Mesodermal cell (in vitro differentiated cells): ENCODE data around the gene NKAP.
"Not testable (repeated sequence)": the region's sequence is repeated elsewhere in the genome, so short reads cannot be mapped to it uniquely, and the experiment has no call there.

Experiments used
- H3K27ac ChIP-seq: 2 replicates; pipeline ENCODE4 v1.7.0; 2013; ENCODE audit warnings: mild to moderate bottlenecking, low read depth, low read length, moderate library complexity; ENCODE audit not compliant: severe bottlenecking
- H3K36me3 ChIP-seq: 2 replicates; pipeline ENCODE4 v1.7.1; 2013; ENCODE audit warnings: mild to moderate bottlenecking, low read length, moderate library complexity; ENCODE audit not compliant: control insufficient read depth, insufficient read depth
- H3K4me1 ChIP-seq: one replicate; pipeline ENCODE4 v1.7.1; 2013; ENCODE audit warnings: mild to moderate bottlenecking, low read length; ENCODE audit not compliant: insufficient read depth, control insufficient read depth, poor library complexity, severe bottlenecking
- H3K4me3 ChIP-seq: 2 replicates; pipeline ENCODE4 v1.7.0; 2013; ENCODE audit warnings: low read length, control low read depth, mild to moderate bottlenecking; ENCODE audit not compliant: insufficient read depth, poor library complexity, severe bottlenecking; ENCODE audit errors: extremely low read depth
- H3K9me3 ChIP-seq: 2 replicates; pipeline ENCODE4 v1.7.1; 2013; ENCODE audit warnings: mild to moderate bottlenecking, low read length, moderate library complexity; ENCODE audit not compliant: control insufficient read depth
- WGBS, 2 experiments: methylation state at CpG; one replicate each; pipeline ENCODE4 v1.1.5; 2013; ENCODE audit warnings: missing lambda C conversion rate in 2 of 2; ENCODE audit not compliant: insufficient coverage in 2 of 2; 5-methylcytosine and 5-hydroxymethylcytosine counted together

The NKAP gene

DNA sequence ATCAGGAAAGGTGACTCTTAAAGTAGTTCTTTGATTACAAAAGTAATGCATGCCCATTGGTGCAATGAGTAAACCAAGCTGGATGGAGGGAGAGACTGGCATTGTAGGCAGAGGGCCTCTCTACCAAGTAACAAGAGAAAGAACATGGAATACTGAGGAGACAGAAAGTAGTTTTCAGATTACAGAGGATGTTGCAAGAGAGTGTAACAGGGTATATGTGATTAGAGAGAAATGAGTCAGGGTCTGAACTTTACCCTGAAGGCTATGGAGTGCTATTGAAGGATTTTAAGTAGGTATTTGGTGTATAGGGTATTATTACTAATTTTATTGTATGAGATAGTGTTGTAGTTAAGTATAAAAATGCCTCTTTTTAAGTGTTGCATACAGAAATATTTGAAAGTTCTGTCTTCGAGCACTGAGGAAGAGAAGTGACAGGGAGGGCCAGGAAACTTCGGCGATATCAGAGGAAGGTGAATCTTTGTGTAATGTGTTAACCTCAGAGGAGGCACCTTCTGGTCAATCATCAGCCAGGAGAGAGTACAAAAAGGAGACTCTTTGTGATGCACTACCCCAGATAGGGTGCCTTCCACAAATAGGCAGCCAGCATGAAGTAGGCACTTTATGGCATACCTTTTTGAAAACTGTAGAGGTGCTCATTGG is 8.2 kb downstream of the NKAP start:
- Histone ChIP-seq H3K4me1 (no peaks in the 10 kb centered on the region), H3K27ac (no peak overlapping the region), H3K4me3 (no peak overlapping the region), H3K36me3 (peaks cover 27% of the 10 kb centered on the region), H3K9me3 (no peaks in the 10 kb centered on the region)
- 100% methylated on average over 2 of the region's 3 CpGs; no CpG with 5 or more reads in 1 of the 2 experiments for WGBS, 2 experiments

DNA sequence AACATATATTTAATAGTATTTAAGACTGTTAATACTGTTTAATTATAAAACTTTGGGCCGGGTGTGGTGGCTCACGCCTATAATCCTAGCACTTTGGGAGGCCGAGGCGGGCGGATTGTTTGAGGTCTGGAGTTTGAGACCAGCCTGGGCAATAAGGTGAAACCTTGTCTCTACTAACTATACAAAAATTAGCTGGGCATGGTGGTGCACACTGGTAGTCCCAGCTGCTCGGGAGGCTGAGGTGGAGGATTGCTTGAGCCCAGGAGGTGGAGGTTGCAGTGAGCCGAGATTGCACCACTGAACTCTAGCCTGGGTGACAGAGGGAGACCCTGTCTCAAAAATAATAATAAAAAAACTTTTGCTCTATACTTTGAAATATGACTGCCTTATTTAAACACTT is 21.2 kb downstream of the NKAP start:
- not testable (repeated sequence) for H3K4me1 ChIP-seq, H3K9me3 ChIP-seq
- no CpG with 5 or more reads among the region's 7 CpGs for WGBS, 2 experiments

DNA sequence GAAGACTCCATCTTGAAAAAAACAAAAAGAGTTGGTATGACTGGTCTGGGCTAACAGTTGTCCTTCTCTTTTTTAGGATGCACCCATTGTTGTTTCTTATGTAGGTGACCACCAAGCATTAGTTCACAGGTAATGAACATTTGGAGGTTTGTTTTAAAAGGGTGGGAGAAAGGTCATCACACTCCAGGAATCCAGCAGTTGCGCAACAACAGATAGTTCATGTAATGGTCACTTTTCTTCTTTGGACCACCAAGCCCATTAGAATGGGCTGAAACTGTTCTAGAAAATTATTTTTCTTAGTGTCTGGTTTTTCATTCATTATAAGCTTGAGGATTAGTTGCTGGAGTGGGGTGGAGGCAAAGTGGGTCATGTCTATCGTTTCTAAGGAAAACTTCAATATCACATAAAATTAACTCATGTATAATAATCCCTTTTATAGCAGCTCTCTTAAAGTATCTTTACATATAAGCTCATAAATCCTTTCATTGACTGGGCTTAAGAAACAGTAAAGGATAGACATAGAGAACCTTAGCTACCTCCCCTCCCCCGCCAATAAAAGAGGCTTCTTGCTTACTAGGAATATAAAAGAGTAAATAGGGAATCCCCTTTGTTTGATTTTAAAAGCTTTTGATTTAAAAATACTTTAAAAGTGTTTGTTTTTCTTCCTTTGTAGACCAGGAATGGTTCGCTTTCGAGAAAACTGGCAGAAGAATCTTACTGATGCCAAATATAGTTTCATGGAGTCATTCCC is 23.5 kb downstream of the NKAP start:
- no peaks in the 10 kb centered on the region for H3K4me1 ChIP-seq
- H3K4me3 ChIP-seq = no peak overlapping the region
- no peaks in the 10 kb centered on the region for H3K36me3 ChIP-seq
- WGBS, 2 experiments = no CpG with 5 or more reads among the region's 5 CpGs
- H3K9me3 ChIP-seq = no peaks in the 10 kb centered on the region
- no peak overlapping the region for H3K27ac ChIP-seq

More for the DNA sequence above, 21.2 kb downstream of the NKAP start:
- not testable (repeated sequence) for H3K27ac ChIP-seq, H3K36me3 ChIP-seq, H3K4me3 ChIP-seq

DNA sequence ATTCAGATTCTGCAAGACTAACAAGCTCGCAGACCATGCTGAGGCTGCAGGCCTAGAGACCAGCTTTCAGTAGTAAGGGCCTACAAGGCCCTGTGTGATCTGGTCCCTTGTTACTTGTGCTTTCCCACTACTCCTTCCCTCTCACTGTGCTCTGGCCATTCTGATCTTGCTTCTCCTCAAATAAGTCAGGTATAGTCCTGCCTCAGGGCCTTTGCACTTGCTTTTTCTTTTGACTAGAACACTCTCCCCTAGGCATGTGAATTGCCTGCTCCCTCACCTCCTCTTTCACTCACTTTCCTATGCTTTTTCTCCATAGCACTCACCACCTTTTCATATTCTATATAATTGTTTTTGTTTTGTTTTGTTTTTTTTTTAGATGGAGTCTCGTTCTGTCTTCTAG is 25.7 kb downstream of the NKAP start:
- 100% methylated on average over 1 of the region's 2 CpGs; no CpG with 5 or more reads in 1 of the 2 experiments for WGBS, 2 experiments

DNA sequence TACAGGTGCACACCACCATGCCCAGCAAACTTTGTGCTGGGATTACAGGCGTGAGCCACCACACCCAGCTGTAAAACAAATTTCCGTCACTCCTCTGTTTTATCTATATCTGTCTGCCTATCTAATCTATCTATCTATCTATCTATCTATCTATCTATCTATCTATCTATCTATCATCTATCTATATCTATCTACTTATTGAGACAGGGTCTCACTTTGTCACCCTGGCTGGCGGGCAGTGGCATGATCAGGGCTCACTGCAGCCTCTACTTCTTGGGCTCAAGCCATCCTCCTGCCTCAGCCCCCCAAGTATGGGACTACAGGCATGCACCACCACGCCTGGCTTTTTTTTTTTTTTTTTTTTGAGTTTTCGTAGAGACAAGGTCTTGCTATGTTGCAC is 27.2 kb downstream of the NKAP start:
- no peak overlapping the region for H3K27ac ChIP-seq
- no peak overlapping the region for H3K4me3 ChIP-seq
- H3K36me3 ChIP-seq = no peaks in the 10 kb centered on the region
- no peaks in the 10 kb centered on the region for H3K4me1 ChIP-seq
- H3K9me3 ChIP-seq = no peaks in the 10 kb centered on the region
- WGBS, 2 experiments = 60 to 90% methylated on average over 1 to 3 of the region's 5 CpGs

More for the DNA sequence above, 25.7 kb downstream of the NKAP start:
- no peak overlapping the region for H3K27ac ChIP-seq
- no peaks in the 10 kb centered on the region for H3K36me3 ChIP-seq
- H3K4me1 ChIP-seq = no peaks in the 10 kb centered on the region
- no peaks in the 10 kb centered on the region for H3K9me3 ChIP-seq
- H3K4me3 ChIP-seq = no peak overlapping the region

DNA sequence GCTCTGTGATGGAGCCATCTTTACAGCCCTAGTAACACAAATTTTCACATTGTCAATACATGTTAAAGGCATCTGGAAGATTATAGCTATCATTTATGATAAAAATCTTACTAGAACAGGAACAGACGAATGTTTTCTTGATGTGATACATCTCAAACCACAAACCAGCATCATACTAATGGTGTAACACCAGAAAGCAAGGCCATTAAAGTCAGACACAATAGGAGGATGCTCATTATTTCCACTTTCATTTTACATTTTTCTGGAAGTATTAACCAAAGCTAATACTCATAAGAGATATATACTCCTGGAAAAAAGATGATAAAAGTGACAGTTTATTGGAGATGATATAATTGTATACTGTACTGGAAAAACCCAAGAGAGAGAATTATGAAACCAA is 42.6 kb downstream of the NKAP start:
- H3K36me3 ChIP-seq = no peaks in the 10 kb centered on the region
- WGBS, 2 experiments = no CpG with 5 or more reads among the region's 1 CpG
- H3K4me1 ChIP-seq = no peaks in the 10 kb centered on the region
- no peaks in the 10 kb centered on the region for H3K9me3 ChIP-seq
- H3K27ac ChIP-seq = no peak overlapping the region
- H3K4me3 ChIP-seq = no peak overlapping the region

DNA sequence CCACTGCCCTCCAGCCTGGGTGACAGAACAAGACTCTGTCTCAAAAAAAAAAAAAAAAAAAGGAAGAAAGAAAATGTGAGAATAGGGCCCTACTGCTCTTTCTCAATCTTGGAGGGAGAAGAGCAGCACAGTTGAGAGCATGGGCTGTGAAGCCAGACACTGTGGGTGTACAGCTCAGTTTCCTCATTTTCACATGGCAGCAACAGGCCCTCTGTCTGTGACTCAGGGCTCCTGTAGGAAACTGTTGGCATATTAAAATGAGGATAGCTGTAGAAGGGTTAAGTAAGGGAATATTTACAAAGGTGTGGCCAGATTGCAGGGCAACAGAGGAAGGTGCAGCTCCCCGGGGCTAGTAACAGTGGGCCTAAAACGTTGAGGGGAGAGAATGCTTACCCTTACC is 44.4 kb downstream of the NKAP start:
- 30% methylated on average over 2 of the region's 2 CpGs; no CpG with 5 or more reads in 1 of the 2 experiments for WGBS, 2 experiments
- Histone ChIP-seq H3K36me3 (no peaks in the 10 kb centered on the region), H3K9me3 (no peaks in the 10 kb centered on the region), H3K27ac (no peak overlapping the region), H3K4me3 (no peak overlapping the region), H3K4me1 (no peaks in the 10 kb centered on the region)

DNA sequence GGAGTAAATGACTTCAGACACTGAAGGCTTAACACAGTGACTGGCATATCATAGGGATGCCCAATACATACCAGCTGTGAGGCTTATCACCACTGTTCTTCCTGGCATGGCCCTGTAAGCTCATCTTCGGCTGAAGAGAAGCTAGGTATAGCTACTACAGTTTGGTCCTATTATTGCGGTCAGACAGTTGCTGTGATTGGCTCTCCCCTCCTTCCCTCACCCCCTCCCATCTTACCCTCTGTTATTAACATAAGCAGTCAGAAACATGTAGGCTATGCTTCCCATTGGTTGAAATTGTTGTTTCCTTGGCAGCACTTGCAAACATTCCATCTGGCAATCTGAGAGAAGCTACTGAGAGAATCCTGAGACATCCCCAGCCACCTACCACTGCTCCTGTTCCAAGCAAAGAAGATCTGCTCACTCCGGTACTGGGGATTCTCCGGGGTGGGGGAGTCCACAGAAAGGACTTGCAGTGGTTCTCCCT is 47.7 kb downstream of the NKAP start, which contains the start of gene AKAP14:
TSS of gene AKAP14 (plus strand) at position 51 of the 484 bp plus-strand sequence. CDS start 7,331 bp downstream, outside the sequence.
- H3K4me1 ChIP-seq = peaks cover 5% of the 10 kb centered on the region
- no peak within 1 kb of the TSS for H3K4me3 ChIP-seq
- no peak within 1 kb of the TSS for H3K27ac ChIP-seq
- no CpG with 5 or more reads among the region's 4 CpGs for WGBS, 2 experiments
- no peaks in the 10 kb centered on the region for H3K36me3 ChIP-seq
- H3K9me3 ChIP-seq = no peaks in the 10 kb centered on the region

DNA sequence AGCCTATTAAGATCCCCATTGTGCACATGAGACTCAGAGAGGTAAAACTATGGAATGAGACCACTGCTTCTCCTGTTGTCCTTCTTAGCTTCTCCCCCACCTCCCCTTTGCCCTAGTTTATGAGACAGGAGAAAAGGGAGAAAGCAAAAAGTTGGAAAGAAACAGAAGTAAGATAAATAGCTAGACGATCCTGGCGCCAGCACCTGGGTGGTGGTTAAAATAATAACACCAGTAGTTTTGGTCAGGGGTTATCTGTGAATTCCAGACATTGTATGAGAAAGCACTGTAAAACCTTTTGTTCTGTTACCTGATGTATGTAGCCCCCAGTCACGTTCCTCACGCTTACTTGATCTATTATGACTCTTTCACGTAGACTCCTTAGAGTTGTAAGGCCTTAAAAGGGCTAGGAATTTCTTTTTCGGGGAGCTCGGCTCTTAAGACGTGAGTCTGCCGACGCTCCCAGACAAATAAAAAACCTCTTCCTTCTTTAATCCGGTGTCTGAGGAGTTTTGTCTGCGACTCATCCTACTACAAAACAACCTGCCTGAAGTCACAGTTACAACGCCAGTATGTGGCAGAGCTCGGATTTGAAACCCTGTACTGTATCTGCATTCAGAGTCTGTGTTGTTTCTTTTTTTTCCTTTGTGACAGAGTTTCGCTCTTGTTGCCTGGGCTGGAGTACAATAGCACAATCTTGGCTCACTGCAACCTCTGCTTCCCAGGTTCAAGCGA is 51.4 kb downstream of the NKAP start:
- not testable (repeated sequence) for H3K4me3 ChIP-seq, H3K4me1 ChIP-seq, H3K36me3 ChIP-seq, H3K9me3 ChIP-seq, H3K27ac ChIP-seq
- 83 to 88% methylated on average over 2 to 9 of the region's 16 CpGs for WGBS, 2 experiments

DNA sequence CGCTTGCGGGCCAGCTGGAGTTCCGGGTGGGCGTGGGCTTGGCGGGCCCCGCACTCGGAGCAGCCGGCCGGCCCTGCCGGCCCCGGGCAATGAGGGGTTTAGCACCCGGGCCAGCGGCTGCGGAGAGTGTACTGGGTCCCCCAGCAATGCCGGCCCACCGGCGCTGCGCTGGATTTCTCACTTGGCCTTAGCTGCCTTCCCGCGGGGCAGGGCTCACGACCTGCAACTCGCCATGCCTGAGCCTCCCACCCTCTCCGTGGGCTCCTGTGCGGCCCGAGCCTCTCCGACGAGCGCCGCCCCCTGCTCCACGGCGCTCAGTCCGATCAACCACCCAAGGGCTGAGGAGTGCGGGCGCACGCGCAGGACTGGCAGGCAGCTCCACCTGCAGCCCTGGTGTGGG is 52.9 kb downstream of the NKAP start:
- H3K9me3 ChIP-seq, H3K4me1 ChIP-seq, H3K4me3 ChIP-seq, H3K36me3 ChIP-seq, H3K27ac ChIP-seq: not testable (repeated sequence)
- 99% methylated on average over 10 of the region's 36 CpGs; no CpG with 5 or more reads in 1 of the 2 experiments for WGBS, 2 experiments
